ENCODE data around the gene FOXRED1.

DNA sequence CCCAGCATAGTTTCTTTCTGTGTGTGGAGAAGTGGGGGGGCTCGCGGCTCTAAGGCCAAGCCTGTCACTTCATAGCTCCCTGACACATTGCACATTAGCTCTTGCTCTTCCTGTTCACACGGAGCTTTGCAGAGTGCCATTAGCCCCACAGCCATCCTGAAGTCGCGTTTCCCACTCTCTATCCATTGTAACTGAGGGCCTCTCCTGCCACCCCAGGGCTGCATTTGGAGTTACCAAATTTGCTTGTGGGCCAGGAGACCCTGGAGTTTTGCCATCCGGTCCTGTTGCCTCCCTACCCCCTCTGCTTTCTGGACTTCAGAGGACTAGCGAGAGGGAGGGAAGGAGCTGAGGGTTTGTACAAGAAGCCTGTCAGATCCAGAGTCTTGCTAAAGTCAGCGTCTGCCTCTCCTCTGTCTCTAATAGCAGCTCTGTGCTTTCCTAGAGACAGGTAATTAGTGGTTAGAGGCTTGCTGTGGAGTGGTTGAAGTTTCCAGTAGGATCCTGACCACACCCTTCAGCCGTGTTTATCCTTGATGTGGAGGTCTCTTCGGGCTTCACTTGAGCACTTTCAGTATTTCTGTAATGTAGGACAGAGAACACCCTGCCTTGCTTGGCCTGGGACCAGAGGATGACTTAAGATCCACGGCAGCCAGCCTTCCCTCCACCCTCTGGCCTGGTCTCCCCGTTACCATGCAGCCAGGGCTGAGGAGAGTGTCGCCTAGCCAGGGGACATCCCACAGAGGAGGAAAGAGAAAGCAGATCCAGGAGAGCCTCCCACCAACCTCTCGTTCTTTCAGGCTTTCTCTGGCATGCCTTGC, 49.0 kb downstream of the FOXRED1 start:
- TF ChIP-seq, protein P1, sequence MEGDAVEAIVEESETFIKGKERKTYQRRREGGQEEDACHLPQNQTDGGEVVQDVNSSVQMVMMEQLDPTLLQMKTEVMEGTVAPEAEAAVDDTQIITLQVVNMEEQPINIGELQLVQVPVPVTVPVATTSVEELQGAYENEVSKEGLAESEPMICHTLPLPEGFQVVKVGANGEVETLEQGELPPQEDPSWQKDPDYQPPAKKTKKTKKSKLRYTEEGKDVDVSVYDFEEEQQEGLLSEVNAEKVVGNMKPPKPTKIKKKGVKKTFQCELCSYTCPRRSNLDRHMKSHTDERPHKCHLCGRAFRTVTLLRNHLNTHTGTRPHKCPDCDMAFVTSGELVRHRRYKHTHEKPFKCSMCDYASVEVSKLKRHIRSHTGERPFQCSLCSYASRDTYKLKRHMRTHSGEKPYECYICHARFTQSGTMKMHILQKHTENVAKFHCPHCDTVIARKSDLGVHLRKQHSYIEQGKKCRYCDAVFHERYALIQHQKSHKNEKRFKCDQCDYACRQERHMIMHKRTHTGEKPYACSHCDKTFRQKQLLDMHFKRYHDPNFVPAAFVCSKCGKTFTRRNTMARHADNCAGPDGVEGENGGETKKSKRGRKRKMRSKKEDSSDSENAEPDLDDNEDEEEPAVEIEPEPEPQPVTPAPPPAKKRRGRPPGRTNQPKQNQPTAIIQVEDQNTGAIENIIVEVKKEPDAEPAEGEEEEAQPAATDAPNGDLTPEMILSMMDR (IDR thresholded peaks at IDR 0.05 in 2 of 3, conservative IDR thresholded peaks at IDR 0.05 in 1 of 3; ENCODE audit: control insufficient read depth in 2 of 3, extremely low read depth in 1 of 3, insufficient read depth in 1 of 3, low read depth in 3 of 3, low read length in 3 of 3): no peak
- TF ChIP-seq IKZF1 (conservative IDR thresholded peaks at IDR 0.05) (no peak), EZH2 (IDR thresholded peaks at IDR 0.05; ENCODE audit: borderline replicate concordance, control insufficient read depth, low read depth, low read length) (no peak), SUPT20H (IDR thresholded peaks at IDR 0.05; ENCODE audit: borderline replicate concordance, control insufficient read depth, low read depth, low read length) (no peak), YY1 (IDR thresholded peaks at IDR 0.05; ENCODE audit: low read depth, low read length) (no peak), CREB1 (IDR thresholded peaks at IDR 0.05; ENCODE audit: low read depth) (no peak), ZNF622 (IDR thresholded peaks at IDR 0.05) (no peak), SIX5 (IDR thresholded peaks at IDR 0.05; ENCODE audit: low read depth, low read length, severe bottlenecking) (no peak), FOS (IDR thresholded peaks at IDR 0.05; ENCODE audit: borderline replicate concordance, extremely low read depth, insufficient read length) (no peak)
- TF ChIP-seq, protein P2, sequence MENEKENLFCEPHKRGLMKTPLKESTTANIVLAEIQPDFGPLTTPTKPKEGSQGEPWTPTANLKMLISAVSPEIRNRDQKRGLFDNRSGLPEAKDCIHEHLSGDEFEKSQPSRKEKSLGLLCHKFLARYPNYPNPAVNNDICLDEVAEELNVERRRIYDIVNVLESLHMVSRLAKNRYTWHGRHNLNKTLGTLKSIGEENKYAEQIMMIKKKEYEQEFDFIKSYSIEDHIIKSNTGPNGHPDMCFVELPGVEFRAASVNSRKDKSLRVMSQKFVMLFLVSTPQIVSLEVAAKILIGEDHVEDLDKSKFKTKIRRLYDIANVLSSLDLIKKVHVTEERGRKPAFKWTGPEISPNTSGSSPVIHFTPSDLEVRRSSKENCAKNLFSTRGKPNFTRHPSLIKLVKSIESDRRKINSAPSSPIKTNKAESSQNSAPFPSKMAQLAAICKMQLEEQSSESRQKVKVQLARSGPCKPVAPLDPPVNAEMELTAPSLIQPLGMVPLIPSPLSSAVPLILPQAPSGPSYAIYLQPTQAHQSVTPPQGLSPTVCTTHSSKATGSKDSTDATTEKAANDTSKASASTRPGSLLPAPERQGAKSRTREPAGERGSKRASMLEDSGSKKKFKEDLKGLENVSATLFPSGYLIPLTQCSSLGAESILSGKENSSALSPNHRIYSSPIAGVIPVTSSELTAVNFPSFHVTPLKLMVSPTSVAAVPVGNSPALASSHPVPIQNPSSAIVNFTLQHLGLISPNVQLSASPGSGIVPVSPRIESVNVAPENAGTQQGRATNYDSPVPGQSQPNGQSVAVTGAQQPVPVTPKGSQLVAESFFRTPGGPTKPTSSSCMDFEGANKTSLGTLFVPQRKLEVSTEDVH (IDR thresholded peaks at IDR 0.05; ENCODE audit: low read depth, partially characterized antibody): no peak
- TF ChIP-seq, protein P3, sequence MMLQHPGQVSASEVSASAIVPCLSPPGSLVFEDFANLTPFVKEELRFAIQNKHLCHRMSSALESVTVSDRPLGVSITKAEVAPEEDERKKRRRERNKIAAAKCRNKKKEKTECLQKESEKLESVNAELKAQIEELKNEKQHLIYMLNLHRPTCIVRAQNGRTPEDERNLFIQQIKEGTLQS (IDR thresholded peaks at IDR 0.05; ENCODE audit: borderline replicate concordance, extremely low read depth, low read depth, low read length): no peak
- TF ChIP-seq, protein P4, sequence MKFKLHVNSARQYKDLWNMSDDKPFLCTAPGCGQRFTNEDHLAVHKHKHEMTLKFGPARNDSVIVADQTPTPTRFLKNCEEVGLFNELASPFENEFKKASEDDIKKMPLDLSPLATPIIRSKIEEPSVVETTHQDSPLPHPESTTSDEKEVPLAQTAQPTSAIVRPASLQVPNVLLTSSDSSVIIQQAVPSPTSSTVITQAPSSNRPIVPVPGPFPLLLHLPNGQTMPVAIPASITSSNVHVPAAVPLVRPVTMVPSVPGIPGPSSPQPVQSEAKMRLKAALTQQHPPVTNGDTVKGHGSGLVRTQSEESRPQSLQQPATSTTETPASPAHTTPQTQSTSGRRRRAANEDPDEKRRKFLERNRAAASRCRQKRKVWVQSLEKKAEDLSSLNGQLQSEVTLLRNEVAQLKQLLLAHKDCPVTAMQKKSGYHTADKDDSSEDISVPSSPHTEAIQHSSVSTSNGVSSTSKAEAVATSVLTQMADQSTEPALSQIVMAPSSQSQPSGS (IDR thresholded peaks at IDR 0.05; ENCODE audit: low read length): no peak

All from GM12878 (cell line).